Hepatocyte (in vitro differentiated cells): ENCODE measurements around the gene EPHB2.
"Not testable (repeated sequence)": the region's sequence is repeated elsewhere in the genome, so short reads cannot be mapped to it uniquely, and the experiment has no call there.

Experiments used
- CTCF ChIP-seq: fragments of 200-600 bp; sonication (generic); IDR thresholded peaks from 2 replicates; pipeline ENCODE4 v1.5.1; 2016; ENCODE audit warnings: antibody characterized with exemption, mild to moderate bottlenecking; ENCODE audit not compliant: poor library complexity
- EZH2 ChIP-seq: fragments of 200-600 bp; sonication (generic); IDR thresholded peaks from 2 replicates; pipeline ENCODE4 v1.6.1; 2016; ENCODE audit warnings: antibody characterized with exemption, mild to moderate bottlenecking, borderline replicate concordance

GRCh38 chr1:22668840-22669239 is 41.8 kb upstream of the EPHB2 start:
- TF ChIP-seq EZH2, CTCF: not testable (repeated sequence)
